ENCODE results near the gene PRODH. TPM values are rescaled to one million over a fixed set of nuclear protein-coding genes. Genes with fewer than 3 reads are reported as not detected.
A peak's percentile ranks its signal among the peaks of the same experiment; 100 is the strongest.
"Not testable (repeated sequence)": the region's sequence is repeated elsewhere in the genome, so short reads cannot be mapped to it uniquely, and the experiment has no call there.

PRODH gene
- total RNA-seq, 4 donors from 2014 or later = 48.3 to 202 (median 147) TPM

DNA sequence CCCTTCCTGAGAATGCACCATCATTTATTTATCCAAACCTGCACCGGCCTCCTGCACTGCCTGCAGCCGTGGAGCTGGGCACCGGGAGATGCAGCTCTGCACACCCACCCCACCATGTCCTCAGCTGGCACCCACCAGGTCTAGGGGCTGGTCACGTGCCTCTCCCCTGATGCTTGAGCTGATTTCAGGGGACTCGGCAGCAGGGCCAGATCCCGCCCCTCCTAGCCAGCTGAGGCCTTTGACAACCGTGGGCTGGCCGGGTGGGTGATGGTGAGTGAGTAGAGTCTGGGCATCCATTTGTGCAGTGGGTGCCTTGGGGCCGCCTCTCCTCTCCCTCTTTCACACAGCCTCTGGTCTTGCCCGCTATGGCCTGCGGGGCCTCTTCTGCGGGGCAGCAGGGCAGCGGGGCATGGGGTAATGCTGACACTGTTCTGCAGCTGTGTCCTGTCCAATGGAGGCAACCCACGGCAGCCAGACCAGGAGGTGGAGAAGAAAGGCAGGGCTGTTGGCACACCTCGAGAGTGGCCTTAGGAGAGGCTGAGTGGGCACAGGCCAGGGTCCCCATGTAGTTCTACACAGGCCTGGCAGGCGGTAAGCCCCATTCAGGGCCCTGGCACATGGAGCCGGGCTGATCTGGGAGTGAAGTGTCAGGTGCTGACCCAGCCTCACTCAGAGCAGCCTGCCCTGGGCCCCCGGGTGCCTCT lies 38.5 kb upstream of the PRODH start:
- H3K27ac ChIP-seq = no peak overlapping the region
- H3K4me1 ChIP-seq = peaks cover 0 to 15% (median 0%) of the 10 kb centered on the region in 4 donors
- DNase-seq (ENCODE audit: low spot score in 2 of 2) = no peak
- TF ChIP-seq EP300 (IDR thresholded peaks at IDR 0.05) (no peak), POLR2A (IDR thresholded peaks at IDR 0.05) (no peak)
- 54 to 57% methylated on average over 15 to 17 of the region's 18 CpGs for WGBS, 2 donors
- H3K4me3 ChIP-seq = no peak overlapping the region
- peaks cover 0 to 10% of the 10 kb centered on the region in 2 donors for H3K27me3 ChIP-seq
- H3K9me3 ChIP-seq = peaks cover 0 to 11% (median 0%) of the 10 kb centered on the region in 4 donors
- H3K36me3 ChIP-seq = no peaks in the 10 kb centered on the region

DNA sequence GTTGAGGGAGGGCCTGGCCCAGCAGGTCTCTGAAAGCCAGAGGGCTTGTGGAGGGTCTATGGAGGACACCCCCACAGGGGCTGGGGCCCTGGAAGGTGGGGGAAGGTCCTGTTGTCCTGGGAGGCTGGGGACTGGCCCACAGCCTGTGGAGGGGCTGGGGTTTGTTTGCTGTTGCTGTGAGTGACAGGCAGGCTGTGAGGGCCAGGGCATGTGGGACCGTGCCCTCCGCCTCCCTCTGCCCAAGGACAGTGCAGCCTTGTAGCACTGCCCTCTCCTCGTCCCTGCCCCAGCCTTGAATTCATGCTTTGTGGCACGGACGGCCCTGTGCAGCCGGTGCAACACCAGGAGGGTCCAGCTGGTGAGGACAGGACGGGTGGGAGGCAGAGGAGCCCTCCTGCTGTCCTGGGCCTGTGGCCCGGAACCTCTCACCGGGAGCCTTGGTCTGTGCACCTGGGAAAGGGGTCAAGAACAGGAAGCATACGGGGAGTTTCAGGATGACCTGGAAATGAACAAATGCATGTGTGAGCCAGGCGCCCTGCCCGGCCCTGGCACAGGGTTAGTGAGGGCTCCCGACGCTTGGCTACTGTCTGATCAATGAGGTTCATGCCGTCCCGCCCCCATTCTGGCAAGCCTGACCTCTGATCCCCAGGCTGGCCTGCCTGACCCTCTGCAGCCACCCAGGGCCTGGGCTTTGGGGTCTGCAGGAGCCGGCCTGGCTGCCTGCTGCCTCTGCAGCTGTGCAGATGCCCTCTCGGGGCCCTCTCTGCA lies 37.4 kb upstream of the PRODH start:
- 51 to 67% methylated on average over 4 to 15 of the region's 18 CpGs for WGBS, 2 donors
- TF ChIP-seq, protein P1, sequence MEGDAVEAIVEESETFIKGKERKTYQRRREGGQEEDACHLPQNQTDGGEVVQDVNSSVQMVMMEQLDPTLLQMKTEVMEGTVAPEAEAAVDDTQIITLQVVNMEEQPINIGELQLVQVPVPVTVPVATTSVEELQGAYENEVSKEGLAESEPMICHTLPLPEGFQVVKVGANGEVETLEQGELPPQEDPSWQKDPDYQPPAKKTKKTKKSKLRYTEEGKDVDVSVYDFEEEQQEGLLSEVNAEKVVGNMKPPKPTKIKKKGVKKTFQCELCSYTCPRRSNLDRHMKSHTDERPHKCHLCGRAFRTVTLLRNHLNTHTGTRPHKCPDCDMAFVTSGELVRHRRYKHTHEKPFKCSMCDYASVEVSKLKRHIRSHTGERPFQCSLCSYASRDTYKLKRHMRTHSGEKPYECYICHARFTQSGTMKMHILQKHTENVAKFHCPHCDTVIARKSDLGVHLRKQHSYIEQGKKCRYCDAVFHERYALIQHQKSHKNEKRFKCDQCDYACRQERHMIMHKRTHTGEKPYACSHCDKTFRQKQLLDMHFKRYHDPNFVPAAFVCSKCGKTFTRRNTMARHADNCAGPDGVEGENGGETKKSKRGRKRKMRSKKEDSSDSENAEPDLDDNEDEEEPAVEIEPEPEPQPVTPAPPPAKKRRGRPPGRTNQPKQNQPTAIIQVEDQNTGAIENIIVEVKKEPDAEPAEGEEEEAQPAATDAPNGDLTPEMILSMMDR (IDR thresholded peaks at IDR 0.05) = no peak
- TF ChIP-seq EP300 (IDR thresholded peaks at IDR 0.05) = no peak
- TF ChIP-seq POLR2A (IDR thresholded peaks at IDR 0.05) = no peak

DNA sequence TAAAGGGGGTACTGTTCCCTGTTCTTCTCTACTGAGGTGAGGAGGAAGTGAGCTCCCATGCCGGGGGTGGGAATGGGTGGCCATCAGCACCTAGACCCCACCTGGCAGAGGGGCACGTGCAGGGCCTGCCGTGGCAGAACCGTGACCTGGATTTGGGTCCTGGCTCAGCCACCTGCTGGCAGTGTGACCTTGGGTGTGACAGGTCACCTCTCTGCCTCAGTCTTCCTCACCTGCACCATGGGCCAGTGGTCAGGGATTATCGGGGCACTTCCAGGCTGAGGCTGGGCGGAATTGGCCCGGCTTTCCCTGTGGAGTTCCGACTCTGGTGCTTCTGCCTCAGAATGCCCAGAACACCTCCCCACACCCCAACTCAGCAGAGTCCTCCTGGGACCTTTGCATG lies 36.5 kb upstream of the PRODH start:
- peaks cover 0 to 24% of the 10 kb centered on the region in 2 donors for H3K27me3 ChIP-seq
- H3K27ac ChIP-seq = not testable (repeated sequence)
- peaks cover 0 to 15% (median 0%) of the 10 kb centered on the region in 4 donors for H3K4me1 ChIP-seq

More for the DNA sequence above, 37.4 kb upstream of the PRODH start:
- Histone ChIP-seq H3K9me3 (peaks cover 0 to 5% (median 0%) of the 10 kb centered on the region in 4 donors), H3K4me3 (no peak overlapping the region), H3K27ac (no peak overlapping the region), H3K36me3 (no peaks in the 10 kb centered on the region), H3K27me3 (peaks cover 0 to 16% of the 10 kb centered on the region in 2 donors), H3K4me1 (peaks cover 0 to 15% (median 0%) of the 10 kb centered on the region in 4 donors)
- DNase-seq (ENCODE audit: low spot score in 2 of 2) = no peak

DNA sequence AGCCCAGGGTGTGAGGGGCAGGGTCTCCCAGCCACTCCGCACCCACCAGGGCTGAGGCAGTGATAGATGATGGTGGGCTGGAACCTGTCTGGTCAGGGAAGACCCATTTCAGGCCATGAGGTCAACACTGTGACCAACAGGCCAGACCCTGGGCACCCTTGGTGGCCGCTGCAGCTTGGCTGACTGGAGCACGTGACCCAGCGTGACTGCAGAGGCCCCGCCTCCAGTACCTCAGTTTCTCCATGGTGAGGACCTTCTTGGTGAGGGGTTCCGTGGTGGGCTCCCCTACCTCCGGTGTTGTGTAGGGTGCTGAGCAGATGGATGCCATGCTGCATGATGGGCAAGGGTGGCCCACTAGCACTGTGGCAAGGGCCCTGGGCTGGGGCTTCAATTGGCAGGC lies 35.9 kb upstream of the PRODH start:
- H3K4me1 ChIP-seq = peaks cover 0 to 15% (median 0%) of the 10 kb centered on the region in 4 donors
- not testable (repeated sequence) for DNase-seq (ENCODE audit: low spot score in 2 of 2); H3K9me3 ChIP-seq; H3K27ac ChIP-seq; H3K36me3 ChIP-seq; H3K4me3 ChIP-seq
- 92 to 98% methylated on average over 6 to 7 of the region's 7 CpGs for WGBS, 2 donors
- peaks cover 0 to 26% of the 10 kb centered on the region in 2 donors for H3K27me3 ChIP-seq

More for the DNA sequence above, 36.5 kb upstream of the PRODH start:
- not testable (repeated sequence) for DNase-seq (ENCODE audit: low spot score in 2 of 2); H3K36me3 ChIP-seq; H3K4me3 ChIP-seq; H3K9me3 ChIP-seq
- 92 to 96% methylated on average over 4 to 8 of the region's 8 CpGs for WGBS, 2 donors

DNA sequence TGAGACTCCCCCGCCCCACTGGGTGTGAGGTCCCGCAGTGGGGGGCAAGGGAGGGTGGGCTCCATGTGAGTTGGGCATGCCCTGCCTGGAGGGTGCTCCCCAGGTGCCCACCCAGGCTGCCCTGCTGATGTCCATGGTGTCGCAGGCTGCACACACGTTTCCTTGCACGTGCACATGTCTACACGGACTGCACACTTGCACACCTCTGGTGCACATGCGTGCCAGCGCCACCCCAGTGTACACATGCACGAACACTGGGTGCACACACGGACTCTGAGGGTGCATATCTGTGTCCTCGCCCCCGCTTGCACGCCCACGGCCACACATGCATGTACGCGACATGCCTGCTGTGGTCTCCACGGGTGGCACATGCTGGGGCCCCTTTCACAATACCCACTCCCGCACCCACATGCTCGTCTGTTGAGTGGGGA lies 35.2 kb upstream of the PRODH start:
- H3K4me1 ChIP-seq = peaks cover 0 to 15% (median 0%) of the 10 kb centered on the region in 4 donors
- peaks cover 0 to 26% of the 10 kb centered on the region in 2 donors for H3K27me3 ChIP-seq
- peak overlapping the region in 1 of 4 donors; percentile 64 for H3K4me3 ChIP-seq
- no peak for TF ChIP-seq POLR2A (IDR thresholded peaks at IDR 0.05)
- TF ChIP-seq EP300 (IDR thresholded peaks at IDR 0.05) = no peak
- TF ChIP-seq, protein P1 (IDR thresholded peaks at IDR 0.05) = no peak
- 69 to 74% methylated on average over 17 to 18 of the region's 19 CpGs for WGBS, 2 donors
- H3K27ac ChIP-seq = no peak overlapping the region
- no peaks in the 10 kb centered on the region for H3K9me3 ChIP-seq
- no peak for DNase-seq (ENCODE audit: low spot score in 2 of 2)
- H3K36me3 ChIP-seq = no peaks in the 10 kb centered on the region

DNA sequence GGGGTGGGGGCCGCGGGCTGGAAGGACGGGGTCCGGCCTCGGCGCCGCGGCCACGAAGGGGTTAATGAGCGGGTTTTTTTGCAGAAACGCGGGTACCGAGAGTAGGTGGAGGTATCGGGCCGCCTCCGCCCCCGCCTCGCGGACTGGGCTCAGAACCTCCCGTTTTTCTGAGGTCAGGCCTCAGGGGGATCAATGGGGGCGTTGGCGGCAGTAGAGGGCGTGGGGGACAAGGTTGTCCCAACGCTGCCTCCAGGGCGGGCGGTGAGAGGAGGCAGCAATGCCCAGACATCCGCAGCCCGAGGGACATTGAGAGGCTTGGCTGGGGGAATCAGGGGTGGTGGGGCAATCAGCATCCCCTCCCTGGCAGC lies 34.8 kb upstream of the PRODH start:
- no peak overlapping the region for H3K27ac ChIP-seq
- peaks cover 0 to 26% of the 10 kb centered on the region in 2 donors for H3K27me3 ChIP-seq
- H3K4me3 ChIP-seq = peak overlapping the region; percentile 38 to 64 (median 40)
- H3K36me3 ChIP-seq = no peaks in the 10 kb centered on the region
- no peaks in the 10 kb centered on the region for H3K9me3 ChIP-seq
- no peak for DNase-seq (ENCODE audit: low spot score in 2 of 2)
- peaks cover 0 to 15% (median 0%) of the 10 kb centered on the region in 4 donors for H3K4me1 ChIP-seq
- 0 to 1% methylated on average over 7 to 27 of the region's 28 CpGs for WGBS, 2 donors
- TF ChIP-seq, protein P1 (IDR thresholded peaks at IDR 0.05) = no peak
- no peak for TF ChIP-seq POLR2A (IDR thresholded peaks at IDR 0.05)
- no peak for TF ChIP-seq EP300 (IDR thresholded peaks at IDR 0.05)

All from tibial nerve (tissue), 4 donors.